Activated naive CD8-positive, alpha-beta T cell (primary cell): ENCODE measurements around the gene TIAM1.

ENCODE experiments used
- H3K27ac Mint-ChIP-seq: one replicate; pipeline ENCODE4 v1.8.0; 2021; ENCODE audit warnings: mixed read lengths
- H3K27me3 Mint-ChIP-seq: one replicate; pipeline ENCODE4 v1.8.0; 2021; ENCODE audit warnings: mixed read lengths
- H3K36me3 Mint-ChIP-seq: one replicate; pipeline ENCODE4 v1.8.0; 2021; ENCODE audit warnings: mixed read lengths
- H3K4me1 Mint-ChIP-seq: one replicate; pipeline ENCODE4 v1.8.0; 2021; ENCODE audit warnings: low read depth, mixed read lengths
- H3K4me3 Mint-ChIP-seq: one replicate; pipeline ENCODE4 v1.8.0; 2021; ENCODE audit warnings: mild to moderate bottlenecking, mixed read lengths
- H3K9me3 Mint-ChIP-seq: one replicate; pipeline ENCODE4 v1.8.0; 2021; ENCODE audit warnings: low read depth, mixed read lengths

Gene TIAM1

DNA sequence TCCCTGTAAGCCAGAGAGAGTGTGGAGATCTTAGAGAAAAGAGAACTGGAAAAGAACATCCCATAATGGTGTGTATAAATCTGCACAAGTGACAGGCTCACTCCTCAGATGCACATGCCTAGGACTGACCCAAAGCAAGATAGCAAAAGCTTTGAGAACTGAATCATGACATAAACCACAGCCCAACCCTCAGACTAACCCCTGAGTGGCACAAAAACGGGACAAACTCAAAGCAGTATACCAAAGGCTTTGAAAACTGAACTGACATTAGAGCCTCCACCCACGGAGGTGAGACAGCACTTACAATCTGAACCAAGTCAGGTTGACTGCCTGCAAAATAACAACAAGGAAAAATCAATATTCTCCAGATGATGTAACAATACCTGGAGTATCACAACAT, 70.8 kb downstream of the TIAM1 start:
- Mint-ChIP-seq H3K36me3 (peaks cover 13% of the 10 kb centered on the region), H3K4me3 (no peak overlapping the region), H3K4me1 (peaks cover 24% of the 10 kb centered on the region), H3K27ac (peak overlapping the region; percentile 16), H3K27me3 (no peaks in the 10 kb centered on the region), H3K9me3 (no peaks in the 10 kb centered on the region)

DNA sequence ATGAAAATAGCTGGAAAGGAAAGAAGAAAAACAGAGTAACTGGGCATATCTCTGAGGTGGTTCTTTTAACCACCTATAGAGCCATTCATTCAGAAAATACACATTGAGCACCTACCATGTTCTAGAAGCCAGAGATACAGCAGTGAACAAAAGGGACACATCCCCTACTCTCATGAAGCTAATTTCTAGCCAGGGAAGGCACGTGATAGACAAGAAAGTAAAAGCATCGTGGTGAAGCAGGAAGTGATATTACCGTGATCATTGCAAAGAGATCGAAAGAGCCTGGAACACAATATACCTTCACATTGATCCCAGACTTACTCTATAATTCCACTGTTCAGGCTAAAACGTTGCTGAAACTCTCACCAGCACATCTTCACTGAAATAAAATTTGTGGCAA, 76.0 kb downstream of the TIAM1 start:
- no peaks in the 10 kb centered on the region for H3K9me3 Mint-ChIP-seq
- peaks cover 17% of the 10 kb centered on the region for H3K36me3 Mint-ChIP-seq
- peak overlapping the region; percentile 69 for H3K4me3 Mint-ChIP-seq
- peak overlapping the region; percentile 81 for H3K27ac Mint-ChIP-seq
- peaks cover 43% of the 10 kb centered on the region for H3K4me1 Mint-ChIP-seq
- no peaks in the 10 kb centered on the region for H3K27me3 Mint-ChIP-seq

DNA sequence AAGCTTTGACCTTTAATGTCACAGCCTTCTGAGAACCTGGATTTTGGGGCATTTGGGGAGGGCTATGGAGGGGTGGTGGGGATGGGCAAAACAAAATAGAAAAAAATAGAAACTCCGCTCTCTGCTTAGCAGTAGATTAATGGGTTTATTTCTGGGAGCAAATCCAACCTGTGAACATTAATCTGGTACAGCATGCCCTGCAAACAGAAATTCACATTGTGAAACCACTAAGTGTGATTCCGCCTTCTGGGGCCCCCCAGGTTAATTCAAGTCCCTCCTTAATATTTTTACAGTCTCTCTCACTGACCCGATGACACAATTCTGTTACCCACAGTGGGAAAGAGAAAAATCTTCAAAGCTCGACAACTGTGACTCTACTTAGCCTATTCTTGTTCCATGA, 76.4 kb downstream of the TIAM1 start:
- Mint-ChIP-seq H3K27ac (peak overlapping the region; percentile 81), H3K36me3 (peaks cover 17% of the 10 kb centered on the region), H3K9me3 (no peaks in the 10 kb centered on the region), H3K4me1 (peaks cover 39% of the 10 kb centered on the region), H3K4me3 (peak overlapping the region; percentile 69), H3K27me3 (no peaks in the 10 kb centered on the region)

DNA sequence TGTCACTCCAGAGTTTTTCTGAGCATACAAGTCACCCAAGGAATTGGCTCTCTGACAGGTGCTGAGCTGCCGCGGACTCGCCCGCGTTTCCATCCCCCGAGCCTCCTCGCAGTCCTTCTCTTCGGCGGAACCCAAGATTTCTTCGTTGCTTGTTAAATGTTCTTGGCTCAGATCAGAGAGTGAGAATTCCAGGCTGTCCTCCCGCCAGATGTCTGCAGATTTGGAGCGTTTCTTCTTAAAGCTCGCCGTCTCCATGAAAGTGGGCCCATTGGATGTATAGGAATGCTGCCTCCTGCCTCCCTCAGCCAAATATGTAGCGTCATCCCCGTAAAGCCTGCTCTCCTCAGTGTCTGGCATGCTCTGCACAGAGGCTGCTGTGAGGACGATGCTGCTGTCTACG, 77.8 kb downstream of the TIAM1 start:
- Mint-ChIP-seq H3K36me3 (peaks cover 15% of the 10 kb centered on the region), H3K4me3 (no peak overlapping the region), H3K27me3 (no peaks in the 10 kb centered on the region), H3K9me3 (no peaks in the 10 kb centered on the region), H3K27ac (peak overlapping the region; percentile 31), H3K4me1 (peaks cover 31% of the 10 kb centered on the region)

DNA sequence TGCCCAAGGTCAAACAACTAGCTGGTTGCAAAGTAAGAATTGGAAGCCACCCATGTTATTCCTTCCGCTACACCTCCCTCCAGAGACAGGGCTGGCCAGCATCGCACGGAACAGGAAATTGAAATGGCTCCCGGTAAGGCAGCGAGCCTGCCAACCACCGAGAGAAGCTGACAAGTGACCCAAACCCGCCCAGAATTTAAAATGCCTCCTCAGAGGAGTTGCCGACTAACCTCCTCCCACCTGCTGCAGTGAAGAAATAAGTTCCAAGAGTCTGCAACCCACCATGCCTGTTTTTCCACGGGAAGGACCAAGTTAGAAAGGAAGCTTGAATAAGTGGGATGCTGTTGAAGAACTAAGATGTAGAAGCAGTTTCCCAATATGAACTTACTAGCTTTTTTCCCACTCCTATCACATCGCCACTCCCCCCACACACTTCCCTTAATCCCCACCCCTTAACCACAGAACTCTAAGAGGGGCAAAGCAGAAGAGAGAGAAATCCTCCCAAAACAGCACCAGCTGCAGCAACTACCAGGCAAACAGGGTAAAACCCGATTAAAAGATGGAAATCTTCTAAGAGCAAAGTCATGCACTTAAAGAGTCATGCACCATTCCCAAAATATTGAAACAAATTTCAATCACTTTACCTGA, 78.6 kb downstream of the TIAM1 start:
- Mint-ChIP-seq H3K9me3 (no peaks in the 10 kb centered on the region), H3K4me3 (peak overlapping the region; percentile 66), H3K4me1 (peaks cover 31% of the 10 kb centered on the region), H3K27me3 (no peaks in the 10 kb centered on the region), H3K27ac (no peak overlapping the region), H3K36me3 (peaks cover 10% of the 10 kb centered on the region)

DNA sequence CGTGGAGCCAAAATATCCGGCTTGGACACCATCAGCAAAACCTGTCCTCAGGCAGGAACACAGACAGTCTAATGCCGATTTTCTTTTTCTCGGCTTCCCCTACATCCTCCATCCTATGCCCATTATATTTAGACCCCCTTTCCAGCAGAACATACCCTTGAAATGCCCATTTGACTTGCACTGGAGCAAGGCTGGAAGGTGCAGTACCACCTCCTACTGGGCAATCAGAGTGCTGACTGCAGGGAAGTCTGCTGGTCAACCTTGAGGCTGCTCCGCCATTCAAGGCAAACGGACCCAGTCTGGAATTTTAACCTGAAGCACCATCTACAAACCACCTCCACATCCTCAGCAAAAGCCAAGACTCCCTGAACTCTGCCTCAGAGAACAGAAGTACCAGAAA, 79.5 kb downstream of the TIAM1 start:
- peaks cover 31% of the 10 kb centered on the region for H3K4me1 Mint-ChIP-seq
- H3K36me3 Mint-ChIP-seq = peaks cover 8% of the 10 kb centered on the region
- peak overlapping the region; percentile 10 for H3K4me3 Mint-ChIP-seq
- H3K27ac Mint-ChIP-seq = no peak overlapping the region
- no peaks in the 10 kb centered on the region for H3K9me3 Mint-ChIP-seq
- H3K27me3 Mint-ChIP-seq = no peaks in the 10 kb centered on the region

DNA sequence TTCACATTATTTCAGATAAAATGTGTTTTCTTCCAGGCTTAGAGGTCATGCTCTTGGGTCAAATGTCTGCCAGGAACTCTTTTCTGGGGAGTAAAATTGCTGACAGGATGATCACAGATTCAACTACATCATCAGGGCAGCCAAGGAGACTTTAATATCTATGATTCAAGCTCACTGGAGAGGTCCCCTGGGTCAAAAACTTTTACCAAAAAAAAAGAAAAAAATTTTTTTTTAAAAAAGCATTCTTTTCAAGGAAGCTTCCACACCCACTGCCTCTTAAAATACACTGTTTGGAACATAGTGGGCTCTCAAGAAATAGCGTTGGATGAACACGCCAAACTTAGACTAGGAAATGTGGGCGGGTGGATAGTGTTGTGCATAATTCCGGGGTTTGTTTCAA, 81.3 kb downstream of the TIAM1 start:
- Mint-ChIP-seq H3K4me3 (no peak overlapping the region), H3K4me1 (peaks cover 20% of the 10 kb centered on the region), H3K27me3 (no peaks in the 10 kb centered on the region), H3K27ac (no peak overlapping the region), H3K9me3 (no peaks in the 10 kb centered on the region), H3K36me3 (peaks cover 8% of the 10 kb centered on the region)

DNA sequence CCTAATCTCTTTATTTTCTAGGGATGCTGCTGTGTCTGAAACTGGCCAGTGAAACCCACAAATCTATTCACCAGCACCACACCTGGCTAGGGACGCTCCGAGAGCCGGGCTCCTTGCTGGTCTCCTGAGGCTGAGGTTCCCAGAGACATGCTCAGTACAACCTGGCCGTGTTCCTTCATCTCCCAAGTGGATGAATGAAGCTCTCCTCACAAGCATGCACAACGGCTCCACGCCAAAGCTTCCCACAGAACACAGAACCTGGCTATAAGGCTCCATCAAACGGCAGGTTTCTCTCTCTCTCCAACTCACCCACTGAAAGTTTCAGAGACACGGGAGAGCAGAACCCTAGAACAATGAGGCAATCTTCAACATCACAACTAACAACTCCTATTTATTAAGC, 82.3 kb downstream of the TIAM1 start:
- Mint-ChIP-seq H3K27me3 (no peaks in the 10 kb centered on the region), H3K4me3 (no peak overlapping the region), H3K36me3 (peaks cover 8% of the 10 kb centered on the region), H3K9me3 (no peaks in the 10 kb centered on the region), H3K27ac (no peak overlapping the region), H3K4me1 (peaks cover 14% of the 10 kb centered on the region)

DNA sequence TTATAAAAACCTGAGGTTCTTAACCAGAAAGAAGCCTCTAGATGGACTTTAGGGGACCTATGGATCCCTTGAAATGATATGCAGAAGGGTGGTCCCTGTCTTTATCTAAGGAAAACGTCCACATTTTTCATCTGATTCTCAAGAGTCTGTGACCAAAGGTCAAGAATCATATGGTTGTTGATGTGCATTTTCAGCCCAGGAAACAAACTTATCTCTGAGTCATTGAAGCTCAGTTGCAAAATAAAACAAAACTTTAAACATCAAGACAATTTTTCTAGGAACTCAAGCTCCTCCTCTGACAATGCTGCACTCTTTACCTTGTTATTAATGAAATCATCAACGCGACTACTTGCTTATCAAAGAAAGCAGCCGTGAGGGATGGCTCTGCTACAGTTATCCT, 83.3 kb downstream of the TIAM1 start:
- peaks cover 7% of the 10 kb centered on the region for H3K4me1 Mint-ChIP-seq
- peaks cover 8% of the 10 kb centered on the region for H3K36me3 Mint-ChIP-seq
- no peaks in the 10 kb centered on the region for H3K27me3 Mint-ChIP-seq
- no peaks in the 10 kb centered on the region for H3K9me3 Mint-ChIP-seq
- no peak overlapping the region for H3K27ac Mint-ChIP-seq
- no peak overlapping the region for H3K4me3 Mint-ChIP-seq

DNA sequence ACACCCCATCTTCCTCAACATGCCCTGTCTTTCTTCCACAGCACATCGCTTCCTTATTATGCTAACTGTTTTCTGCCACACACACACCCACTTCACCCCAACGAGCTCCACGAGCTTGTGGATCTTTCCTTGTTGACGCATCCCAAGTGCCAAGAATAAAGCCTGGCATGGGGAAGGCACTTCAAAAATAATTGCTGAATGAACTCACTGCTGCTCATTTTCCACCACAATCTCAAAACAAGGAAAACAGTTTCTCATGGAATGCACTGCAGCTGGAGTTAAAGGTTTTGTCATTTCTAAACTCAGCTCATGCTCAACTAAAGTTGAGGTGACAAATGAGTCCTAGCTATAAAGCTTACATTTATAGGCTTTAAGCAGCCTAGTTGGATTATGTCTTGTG, 86.0 kb downstream of the TIAM1 start:
- Mint-ChIP-seq H3K27me3 (no peaks in the 10 kb centered on the region), H3K4me3 (no peak overlapping the region), H3K36me3 (peaks cover 2% of the 10 kb centered on the region), H3K4me1 (no peaks in the 10 kb centered on the region), H3K27ac (no peak overlapping the region), H3K9me3 (no peaks in the 10 kb centered on the region)

DNA sequence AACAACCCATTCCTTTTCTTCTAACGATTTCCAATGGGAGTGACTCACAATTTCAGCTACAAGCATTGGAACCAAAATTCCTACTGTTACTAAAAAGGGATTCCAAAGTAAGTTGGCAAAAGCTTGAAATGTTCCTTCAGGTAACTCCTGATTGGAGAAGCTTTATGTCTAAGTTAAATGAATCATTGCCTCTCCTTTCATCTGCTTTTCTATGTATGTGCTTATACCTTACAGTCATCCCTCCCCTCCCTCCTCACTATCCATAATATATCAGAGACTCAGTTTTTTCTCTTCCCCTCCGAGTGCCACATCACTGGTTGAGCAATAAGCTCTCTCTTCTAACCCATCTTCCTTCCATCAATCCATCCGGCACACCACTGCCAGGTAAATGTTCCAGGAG, 86.8 kb downstream of the TIAM1 start:
- H3K9me3 Mint-ChIP-seq = no peaks in the 10 kb centered on the region
- no peak overlapping the region for H3K27ac Mint-ChIP-seq
- no peak overlapping the region for H3K4me3 Mint-ChIP-seq

DNA sequence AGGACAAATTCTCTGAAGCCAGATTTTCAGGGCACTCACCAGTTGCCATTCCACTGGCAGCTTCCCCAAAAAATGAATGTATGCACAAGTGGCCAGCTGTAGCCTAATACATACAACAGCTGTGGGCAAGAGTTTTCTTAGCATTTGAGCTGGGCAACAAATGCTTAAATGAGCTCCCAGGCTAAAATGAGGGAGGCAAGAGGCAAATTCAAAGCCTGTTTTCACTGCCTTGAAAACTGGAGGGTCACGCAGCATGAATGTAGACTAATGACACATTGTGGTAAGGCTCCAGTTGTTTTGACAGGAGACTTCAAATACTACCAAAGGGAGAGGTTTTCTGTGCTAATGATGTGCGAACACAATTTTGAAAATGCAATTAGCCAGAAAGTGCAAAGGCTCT, 88.2 kb downstream of the TIAM1 start:
- Mint-ChIP-seq H3K27me3 (no peaks in the 10 kb centered on the region), H3K36me3 (peaks cover 2% of the 10 kb centered on the region), H3K4me3 (no peak overlapping the region), H3K9me3 (no peaks in the 10 kb centered on the region), H3K27ac (no peak overlapping the region), H3K4me1 (no peaks in the 10 kb centered on the region)

More for the DNA sequence above, 86.8 kb downstream of the TIAM1 start:
- H3K36me3 Mint-ChIP-seq = peaks cover 2% of the 10 kb centered on the region
- no peaks in the 10 kb centered on the region for H3K4me1 Mint-ChIP-seq
- H3K27me3 Mint-ChIP-seq = no peaks in the 10 kb centered on the region

DNA sequence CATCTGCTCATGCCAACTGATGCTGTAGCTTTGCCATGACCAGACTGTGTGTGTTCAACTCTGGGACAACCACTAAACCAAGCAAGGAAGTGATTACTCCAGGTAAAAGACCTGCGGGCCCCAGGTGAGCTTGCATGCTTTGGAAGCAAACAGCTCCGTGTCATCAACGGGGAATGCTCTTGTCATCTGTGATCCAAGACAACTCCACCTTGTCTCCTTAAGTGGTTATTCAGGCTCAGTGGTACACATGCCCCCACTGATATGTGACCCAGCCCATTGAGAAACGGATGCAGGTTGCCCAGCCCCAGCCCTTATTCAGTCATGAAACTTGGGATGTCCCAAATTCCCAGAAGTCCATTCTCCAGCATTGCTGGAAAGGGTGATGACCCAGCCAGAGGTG, 89.0 kb downstream of the TIAM1 start:
- peaks cover 4% of the 10 kb centered on the region for H3K36me3 Mint-ChIP-seq
- H3K4me1 Mint-ChIP-seq = no peaks in the 10 kb centered on the region
- no peak overlapping the region for H3K27ac Mint-ChIP-seq
- no peak overlapping the region for H3K4me3 Mint-ChIP-seq
- no peaks in the 10 kb centered on the region for H3K27me3 Mint-ChIP-seq
- no peaks in the 10 kb centered on the region for H3K9me3 Mint-ChIP-seq

DNA sequence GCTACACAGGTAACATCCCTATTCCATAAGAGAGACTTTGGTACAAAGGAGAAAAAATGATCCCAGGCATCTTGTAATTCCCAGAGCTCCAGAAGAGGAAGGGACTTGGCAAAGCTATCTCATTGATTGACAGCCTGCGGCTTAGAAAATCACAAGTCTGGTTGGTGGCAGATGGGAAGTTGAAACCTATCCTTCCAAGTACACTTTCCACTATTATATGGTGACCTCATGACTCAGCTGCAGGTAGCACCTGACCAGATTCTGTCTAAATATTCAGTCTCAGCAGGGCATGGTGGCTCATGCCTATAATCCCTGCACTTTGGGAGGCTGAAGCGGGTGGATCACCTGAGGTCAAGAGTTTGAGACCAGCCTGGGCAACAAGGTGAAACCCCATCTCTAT, 89.9 kb downstream of the TIAM1 start:
- no peak overlapping the region for H3K27ac Mint-ChIP-seq
- H3K4me3 Mint-ChIP-seq = no peak overlapping the region
- H3K27me3 Mint-ChIP-seq = no peaks in the 10 kb centered on the region
- peaks cover 5% of the 10 kb centered on the region for H3K36me3 Mint-ChIP-seq
- no peaks in the 10 kb centered on the region for H3K4me1 Mint-ChIP-seq
- no peaks in the 10 kb centered on the region for H3K9me3 Mint-ChIP-seq

DNA sequence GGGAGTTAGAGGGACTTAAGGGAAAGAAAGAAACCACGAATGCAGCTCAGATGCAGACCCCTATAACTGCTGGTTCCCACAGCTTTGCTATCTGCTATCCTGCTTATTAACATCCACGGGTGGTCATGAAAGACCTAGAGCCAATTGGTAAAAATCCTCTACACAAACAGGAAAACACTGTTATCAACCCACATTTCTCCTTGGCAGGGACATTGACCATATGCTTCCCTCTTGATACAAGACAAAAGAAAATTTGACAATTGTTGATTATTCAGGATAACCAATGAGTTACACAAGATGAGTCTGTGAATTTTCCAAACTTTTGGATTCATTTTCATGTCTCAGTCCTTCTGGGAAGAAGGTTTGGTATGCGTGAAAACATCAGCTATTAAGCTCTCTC, 90.4 kb downstream of the TIAM1 start:
- Mint-ChIP-seq H3K4me3 (no peak overlapping the region), H3K9me3 (no peaks in the 10 kb centered on the region), H3K27me3 (no peaks in the 10 kb centered on the region), H3K4me1 (no peaks in the 10 kb centered on the region), H3K27ac (no peak overlapping the region), H3K36me3 (peaks cover 9% of the 10 kb centered on the region)

DNA sequence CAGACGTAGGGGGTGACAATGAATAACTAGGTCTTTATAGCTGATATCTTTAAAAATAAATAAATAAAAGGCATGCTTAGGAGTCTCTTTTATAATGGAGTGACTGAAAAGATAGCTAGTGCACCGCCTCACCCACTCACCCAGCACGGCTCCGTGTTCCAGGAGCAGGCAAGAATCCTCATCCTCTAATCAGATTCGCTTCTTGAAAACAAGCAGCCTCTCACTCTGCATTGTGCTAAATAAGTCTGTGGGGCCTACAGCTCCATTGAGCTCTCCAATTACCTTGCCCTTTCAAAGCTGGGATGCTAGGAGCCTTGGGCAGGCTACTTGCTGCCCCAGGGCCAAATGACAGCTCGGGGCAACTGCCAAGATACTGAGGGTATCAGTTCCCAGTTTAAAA, 91.5 kb downstream of the TIAM1 start:
- Mint-ChIP-seq H3K9me3 (no peaks in the 10 kb centered on the region), H3K4me3 (no peak overlapping the region), H3K27me3 (no peaks in the 10 kb centered on the region), H3K36me3 (peaks cover 11% of the 10 kb centered on the region), H3K27ac (no peak overlapping the region), H3K4me1 (no peaks in the 10 kb centered on the region)
